ENCODE results near the gene BST2. TPM values are rescaled to one million over a fixed set of nuclear protein-coding genes. Genes with fewer than 3 reads are reported as not detected.
"Not testable (repeated sequence)": the region's sequence is repeated elsewhere in the genome, so short reads cannot be mapped to it uniquely, and the experiment has no call there.

The BST2 gene
- total RNA-seq, 3 donors from 2014 or later (not counting 1 experiment from before 2014, with no cell fraction given): 84.8 to 106 (median 100) TPM

GRCh38 chr19:17365361-17365760, 40.1 kb downstream of the BST2 start:
- 96% methylated on average over 22 of the region's 22 CpGs for WGBS (ENCODE audit: insufficient coverage)
- no peaks in the 10 kb centered on the region for H3K36me3 Mint-ChIP-seq
- H3K27me3 Mint-ChIP-seq (ENCODE audit: low read depth in 2 of 2): peaks cover 0 to 7% of the 10 kb centered on the region in 2 donors
- no peak overlapping the region for H3K4me3 Mint-ChIP-seq
- H3K9me3 ChIP-seq (ENCODE audit: control insufficient read depth, insufficient read depth, low read length): no peaks in the 10 kb centered on the region
- H3K4me3 ChIP-seq (ENCODE audit: low read length): no peak overlapping the region
- H3K4me1 Mint-ChIP-seq: peaks cover 0 to 6% of the 10 kb centered on the region in 2 donors
- no peak for ATAC-seq
- no peaks in the 10 kb centered on the region for H3K36me3 ChIP-seq (ENCODE audit: control insufficient read depth, insufficient read depth, low read length)
- H3K27ac ChIP-seq (ENCODE audit: low read length): no peak overlapping the region
- H3K27ac Mint-ChIP-seq: no peak overlapping the region
- no peaks in the 10 kb centered on the region for H3K9me3 Mint-ChIP-seq
- no peak for DNase-seq
- intact Hi-C loops (cut with micrococcal nuclease): no loop called here
- H3K27me3 ChIP-seq (ENCODE audit: control insufficient read depth, insufficient read depth, low read length): no peaks in the 10 kb centered on the region
- H3K4me1 ChIP-seq (ENCODE audit: control insufficient read depth, insufficient read depth, low read length): peaks cover 6% of the 10 kb centered on the region
- no peak for TF ChIP-seq CTCF (IDR thresholded peaks at IDR 0.05)

GRCh38 chr19:17363852-17364605, 41.4 kb downstream of the BST2 start:
- H3K27me3 Mint-ChIP-seq (ENCODE audit: low read depth in 2 of 2); H3K4me3 ChIP-seq (ENCODE audit: low read length); H3K27me3 ChIP-seq (ENCODE audit: control insufficient read depth, insufficient read depth, low read length); ATAC-seq; H3K4me1 ChIP-seq (ENCODE audit: control insufficient read depth, insufficient read depth, low read length); H3K27ac Mint-ChIP-seq; H3K36me3 Mint-ChIP-seq; H3K36me3 ChIP-seq (ENCODE audit: control insufficient read depth, insufficient read depth, low read length); H3K27ac ChIP-seq (ENCODE audit: low read length); intact Hi-C loops (cut with micrococcal nuclease); H3K4me1 Mint-ChIP-seq; H3K9me3 Mint-ChIP-seq; H3K4me3 Mint-ChIP-seq; DNase-seq; H3K9me3 ChIP-seq (ENCODE audit: control insufficient read depth, insufficient read depth, low read length): not testable (repeated sequence)
- WGBS (ENCODE audit: insufficient coverage): 96% methylated on average over 15 of the region's 20 CpGs

DNA sequence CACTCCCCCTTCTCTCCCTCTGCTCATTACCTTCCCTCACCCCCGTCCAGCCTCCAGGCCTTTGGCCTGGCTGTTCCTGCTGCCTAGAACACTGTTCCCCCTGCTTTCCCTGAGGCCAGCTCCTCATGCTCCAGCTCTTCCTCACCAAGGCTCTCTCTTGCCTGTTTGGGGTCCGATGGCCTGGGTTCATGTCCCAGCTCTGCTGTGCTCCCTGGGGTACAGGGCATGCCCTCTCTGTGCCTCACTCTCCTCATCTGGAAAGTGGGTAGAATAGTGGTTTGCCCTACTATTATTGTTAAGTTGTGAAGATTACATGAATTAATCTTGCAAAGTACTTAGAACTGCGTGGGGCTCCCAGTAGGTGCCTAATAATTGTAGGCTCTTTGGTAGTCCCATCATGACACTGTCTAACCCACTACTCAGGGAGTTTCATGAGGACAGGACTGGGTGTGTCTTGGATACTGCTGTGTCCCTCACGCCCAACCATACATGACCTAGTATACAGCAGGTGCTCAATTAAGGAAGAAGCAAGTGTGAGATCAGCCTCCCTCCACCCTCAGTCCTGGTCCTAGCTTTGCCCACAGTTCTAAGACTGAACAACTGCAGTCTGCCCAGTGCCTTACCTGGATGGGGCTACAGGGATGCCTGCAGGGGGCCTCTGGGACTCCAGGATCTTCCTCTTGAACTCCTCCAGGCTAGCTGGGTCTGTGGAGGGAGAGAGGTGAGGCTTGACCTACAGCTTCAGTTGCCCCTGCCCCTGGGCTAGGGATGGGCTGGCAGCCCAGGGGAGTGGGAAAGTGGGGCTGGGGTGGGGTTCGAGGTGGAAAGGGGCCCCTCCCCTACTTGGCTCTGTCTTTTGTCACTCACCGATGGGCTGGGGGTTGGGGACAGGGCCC, 45.3 kb downstream of the BST2 start:
- Mint-ChIP-seq H3K27ac (no peak overlapping the region), H3K36me3 (no peaks in the 10 kb centered on the region), H3K27me3 (ENCODE audit: low read depth in 2 of 2) (peaks cover 0 to 5% of the 10 kb centered on the region in 2 donors), H3K4me3 (no peak overlapping the region), H3K4me1 (no peaks in the 10 kb centered on the region), H3K9me3 (no peaks in the 10 kb centered on the region)
- Histone ChIP-seq H3K9me3 (ENCODE audit: control insufficient read depth, insufficient read depth, low read length) (no peaks in the 10 kb centered on the region), H3K27ac (ENCODE audit: low read length) (no peak overlapping the region), H3K4me1 (ENCODE audit: control insufficient read depth, insufficient read depth, low read length) (no peaks in the 10 kb centered on the region), H3K4me3 (ENCODE audit: low read length) (no peak overlapping the region), H3K36me3 (ENCODE audit: control insufficient read depth, insufficient read depth, low read length) (no peaks in the 10 kb centered on the region), H3K27me3 (ENCODE audit: control insufficient read depth, insufficient read depth, low read length) (no peaks in the 10 kb centered on the region)
- intact Hi-C loops (cut with micrococcal nuclease): no loop called here
- DNase-seq (no peak), ATAC-seq (peak in 1 of 3 donors; percentile 10)
- WGBS (ENCODE audit: insufficient coverage): 89% methylated on average over 6 of the region's 6 CpGs
- no peak for TF ChIP-seq CTCF (IDR thresholded peaks at IDR 0.05)

- H3K4me1 Mint-ChIP-seq: no peaks in the 10 kb centered on the region
- TF ChIP-seq CTCF (IDR thresholded peaks at IDR 0.05): no peak
- Histone ChIP-seq H3K27me3 (ENCODE audit: control insufficient read depth, insufficient read depth, low read length) (no peaks in the 10 kb centered on the region), H3K27ac (ENCODE audit: low read length) (no peak overlapping the region), H3K4me3 (ENCODE audit: low read length) (no peak overlapping the region), H3K9me3 (ENCODE audit: control insufficient read depth, insufficient read depth, low read length) (no peaks in the 10 kb centered on the region), H3K4me1 (ENCODE audit: control insufficient read depth, insufficient read depth, low read length) (no peaks in the 10 kb centered on the region), H3K36me3 (ENCODE audit: control insufficient read depth, insufficient read depth, low read length) (no peaks in the 10 kb centered on the region)
- H3K9me3 Mint-ChIP-seq: no peaks in the 10 kb centered on the region
- H3K4me3 Mint-ChIP-seq: no peak overlapping the region
- WGBS (ENCODE audit: insufficient coverage): 87% methylated on average over 7 of the region's 7 CpGs
- no peaks in the 10 kb centered on the region for H3K36me3 Mint-ChIP-seq
- intact Hi-C loops (cut with micrococcal nuclease): no loop called here
- ATAC-seq: no peak
- DNase-seq: no peak
- H3K27ac Mint-ChIP-seq: no peak overlapping the region
- H3K27me3 Mint-ChIP-seq (ENCODE audit: low read depth in 2 of 2): peaks cover 0 to 8% of the 10 kb centered on the region in 2 donors
Observed at GRCh38 chr19:17358395-17358794, 47.0 kb downstream of the BST2 start.
